Smooth muscle cell (in vitro differentiated cells): ENCODE measurements around the gene TRIM31. TPM values are rescaled to one million over a fixed set of nuclear protein-coding genes. Genes with fewer than 3 reads are reported as not detected.

Experiments used
- DNase-seq: peaks from one replicate; lab custom pipeline; 2025; ENCODE audit not compliant: unreplicated experiment; lab: John Stamatoyannopoulos, UW
- H2AFZ ChIP-seq: fragments of 200-600 bp; sonication (generic); 2 replicates; pipeline ENCODE4 v1.6.0; 2016; ENCODE audit warnings: antibody characterized with exemption, low read depth, mild to moderate bottlenecking
- H3F3A ChIP-seq: fragments of 200-600 bp; sonication (generic); 2 replicates; pipeline ENCODE4 v1.6.0; 2017; ENCODE audit warnings: antibody characterized with exemption, low read depth
- H3K27ac ChIP-seq: fragments of 200-600 bp; sonication (generic); 2 replicates; pipeline ENCODE4 v1.5.1; 2016; ENCODE audit warnings: low read depth, mild to moderate bottlenecking
- H3K27me3 ChIP-seq: fragments of 200-600 bp; sonication (generic); 2 replicates; pipeline ENCODE4 v1.6.1; 2016; ENCODE audit warnings: low read depth, mild to moderate bottlenecking
- H3K36me3 ChIP-seq: fragments of 200-600 bp; sonication (generic); 2 replicates; pipeline ENCODE4 v1.5.1; 2016; ENCODE audit warnings: low read depth
- H3K4me1 ChIP-seq: fragments of 200-600 bp; sonication (generic); 2 replicates; pipeline ENCODE4 v1.5.1; 2016; ENCODE audit warnings: low read depth
- H3K4me2 ChIP-seq: fragments of 200-600 bp; sonication (generic); 2 replicates; pipeline ENCODE4 v1.6.0; 2016; ENCODE audit warnings: mild to moderate bottlenecking
- H3K4me3 ChIP-seq: fragments of 200-600 bp; sonication (generic); 2 replicates; pipeline ENCODE4 v1.5.1; 2016; ENCODE audit warnings: mild to moderate bottlenecking
- H3K79me2 ChIP-seq: fragments of 200-600 bp; sonication (generic); 2 replicates; pipeline ENCODE4 v1.6.0; 2016; ENCODE audit warnings: low read depth, mild to moderate bottlenecking
- H3K9ac ChIP-seq: fragments of 200-600 bp; sonication (generic); 2 replicates; pipeline ENCODE4 v1.6.0; 2016; ENCODE audit warnings: low read depth
- H3K9me3 ChIP-seq: fragments of 200-600 bp; sonication (generic); replicated peaks from 2 replicates; pipeline ENCODE4 v1.5.1; 2016; ENCODE audit warnings: low read depth
- H4K20me1 ChIP-seq: fragments of 200-600 bp; sonication (generic); 2 replicates; pipeline ENCODE4 v1.6.0; 2016; ENCODE audit warnings: low read depth
- WGBS: methylation state at CpG from one replicate; pipeline ENCODE4 v1.1.7; 2016; ENCODE audit warnings: low lambda C conversion rate; 5-methylcytosine and 5-hydroxymethylcytosine counted together
- polyA plus RNA-seq: library from polyadenylated mRNA; unstranded; fragments of >200 nt; fragmentation: Nextera tagmentation; extraction: Ambion mirVana; gene quantifications from 2 replicates; pipeline ENCODE4 v1.2.1, GENCODE V29; 2016
- total RNA-seq: library from RNA; depleted of rRNA; stranded (reverse); fragments of >200 nt; gene quantifications from 2 replicates; pipeline ENCODE4 v1.2.3, GENCODE V29; 2014
- TF ChIP-seq, protein P1 (sequence below): fragments of 200-600 bp; sonication (generic); IDR thresholded peaks from 2 replicates; pipeline ENCODE4 v1.5.1; 2017; ENCODE audit warnings: borderline replicate concordance, mild to moderate bottlenecking, antibody characterized with exemption; ENCODE audit not compliant: insufficient read depth, poor library complexity, severe bottlenecking

The TRIM31 gene
- total and polyA plus RNA-seq, 2 experiments from 2014 or later, result 0.18 TPM; not detected in 1

DNA sequence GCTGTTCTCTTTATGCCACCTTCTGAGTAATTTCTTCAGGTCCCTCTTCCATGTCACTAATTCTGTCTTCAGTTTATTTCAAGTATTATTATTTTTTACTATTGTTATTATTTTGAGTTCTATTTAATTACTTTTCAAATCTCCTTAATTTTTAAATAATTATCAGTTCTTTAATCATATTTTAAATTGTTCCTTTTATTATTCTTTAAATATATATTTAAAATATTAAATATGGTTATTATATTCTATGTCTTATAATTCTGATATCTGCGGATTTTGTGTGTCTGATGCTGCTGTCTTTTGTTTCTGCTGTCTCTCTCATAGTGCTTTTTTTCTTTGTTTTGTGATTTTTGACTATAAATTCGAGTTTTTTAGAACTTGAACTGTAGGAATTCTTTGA, 49.6 kb downstream of the TRIM31 start:
- over 99% methylated on average over 2 of the region's 2 CpGs for WGBS
- Histone ChIP-seq H3F3A (peaks cover 8% of the 10 kb centered on the region), H3K9me3 (no peaks in the 10 kb centered on the region)

DNA sequence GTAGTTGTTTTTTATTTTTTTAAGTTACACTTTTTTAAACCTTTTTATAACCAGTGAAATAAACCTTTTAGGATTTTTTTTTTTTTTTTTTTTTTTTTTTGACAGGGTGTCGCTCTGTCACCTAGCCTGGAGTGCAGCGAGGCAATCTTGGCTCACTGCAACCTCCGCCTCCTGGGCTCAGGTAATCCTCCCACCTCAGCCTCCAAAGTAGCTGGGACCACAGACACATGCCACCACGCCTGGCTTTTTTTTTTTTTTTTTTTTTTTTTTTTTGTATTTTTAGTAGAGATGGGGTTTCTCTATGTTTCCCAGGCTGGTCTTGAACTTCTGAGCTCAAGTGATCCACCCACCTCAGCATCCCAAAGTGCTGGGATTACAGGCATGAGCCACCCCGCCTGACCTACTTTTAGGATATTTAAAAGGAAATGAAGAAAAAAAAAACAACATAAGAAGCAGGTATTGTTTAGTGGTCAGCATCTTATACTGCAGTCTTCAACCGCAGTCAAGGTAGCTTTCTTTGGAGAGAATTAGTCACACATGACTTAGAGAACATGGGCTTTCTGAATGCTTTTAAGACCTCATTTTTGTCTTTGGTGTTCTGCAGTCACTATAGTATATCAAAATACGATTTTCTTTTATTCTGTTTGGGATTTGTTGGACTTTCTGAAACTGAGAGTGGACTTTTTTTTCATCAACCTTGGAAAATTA, 50.3 kb downstream of the TRIM31 start:
- Histone ChIP-seq H3K79me2 (peaks cover 24% of the 10 kb centered on the region), H3K9me3 (no peaks in the 10 kb centered on the region), H3K27ac (peak overlapping the region; percentile 85), H3K4me2 (peak overlapping the region; percentile 87), H3K9ac (peak overlapping the region; percentile 89), H2AFZ (no peak overlapping the region), H3K27me3 (no peaks in the 10 kb centered on the region), H3K4me3 (peak overlapping the region; percentile 78), H3K36me3 (no peaks in the 10 kb centered on the region), H3F3A (peaks cover 8% of the 10 kb centered on the region), H3K4me1 (peaks cover 21% of the 10 kb centered on the region), H4K20me1 (no peaks in the 10 kb centered on the region)
- TF ChIP-seq, protein P1, sequence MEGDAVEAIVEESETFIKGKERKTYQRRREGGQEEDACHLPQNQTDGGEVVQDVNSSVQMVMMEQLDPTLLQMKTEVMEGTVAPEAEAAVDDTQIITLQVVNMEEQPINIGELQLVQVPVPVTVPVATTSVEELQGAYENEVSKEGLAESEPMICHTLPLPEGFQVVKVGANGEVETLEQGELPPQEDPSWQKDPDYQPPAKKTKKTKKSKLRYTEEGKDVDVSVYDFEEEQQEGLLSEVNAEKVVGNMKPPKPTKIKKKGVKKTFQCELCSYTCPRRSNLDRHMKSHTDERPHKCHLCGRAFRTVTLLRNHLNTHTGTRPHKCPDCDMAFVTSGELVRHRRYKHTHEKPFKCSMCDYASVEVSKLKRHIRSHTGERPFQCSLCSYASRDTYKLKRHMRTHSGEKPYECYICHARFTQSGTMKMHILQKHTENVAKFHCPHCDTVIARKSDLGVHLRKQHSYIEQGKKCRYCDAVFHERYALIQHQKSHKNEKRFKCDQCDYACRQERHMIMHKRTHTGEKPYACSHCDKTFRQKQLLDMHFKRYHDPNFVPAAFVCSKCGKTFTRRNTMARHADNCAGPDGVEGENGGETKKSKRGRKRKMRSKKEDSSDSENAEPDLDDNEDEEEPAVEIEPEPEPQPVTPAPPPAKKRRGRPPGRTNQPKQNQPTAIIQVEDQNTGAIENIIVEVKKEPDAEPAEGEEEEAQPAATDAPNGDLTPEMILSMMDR, result no peak
- no peak for DNase-seq
- 98% methylated on average over 7 of the region's 7 CpGs for WGBS

More for the DNA sequence above, 49.6 kb downstream of the TRIM31 start:
- TF ChIP-seq, protein P1, result no peak
- Histone ChIP-seq H3K79me2 (peaks cover 27% of the 10 kb centered on the region), H3K27me3 (no peaks in the 10 kb centered on the region), H3K36me3 (no peaks in the 10 kb centered on the region), H3K4me3 (no peak overlapping the region), H3K4me1 (peaks cover 26% of the 10 kb centered on the region), H2AFZ (no peak overlapping the region), H3K4me2 (no peak overlapping the region), H3K27ac (no peak overlapping the region), H3K9ac (no peak overlapping the region), H4K20me1 (no peaks in the 10 kb centered on the region)
- DNase-seq, result no peak

DNA sequence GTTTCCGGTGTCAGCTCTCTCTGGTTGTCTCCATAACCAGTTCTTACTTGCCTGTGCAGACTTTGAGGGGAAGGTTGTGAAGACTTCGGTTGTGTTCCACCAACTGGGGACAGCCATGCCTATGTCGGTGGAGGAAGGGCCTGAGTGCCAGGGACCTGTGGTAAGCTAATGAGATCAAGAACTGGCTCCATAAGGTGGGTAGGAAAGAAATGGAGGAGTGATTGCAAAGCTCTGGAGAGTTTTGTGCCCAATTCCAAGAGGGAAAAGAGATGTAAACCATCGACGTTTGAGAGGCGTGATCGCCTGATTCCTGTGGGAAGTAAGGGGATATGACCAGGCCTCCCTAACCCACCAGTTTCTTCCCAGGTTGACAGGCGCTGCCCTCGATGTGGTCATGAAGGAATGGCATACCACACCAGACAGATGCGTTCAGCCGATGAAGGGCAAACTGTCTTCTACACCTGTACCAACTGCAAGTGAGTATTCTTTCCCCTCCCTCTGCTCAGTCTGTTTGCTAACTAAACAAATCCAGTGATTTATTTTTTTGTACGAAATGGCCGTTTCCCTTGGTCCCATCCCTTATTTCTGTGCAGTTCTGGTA, 50.9 kb downstream of the TRIM31 start:
- H3K9ac ChIP-seq, result peak overlapping the region; percentile 89
- 68% methylated on average over 13 of the region's 13 CpGs for WGBS
- peak overlapping the region; percentile 95 for H2AFZ ChIP-seq
- H3K27ac ChIP-seq, result peak overlapping the region; percentile 85
- peaks cover 24% of the 10 kb centered on the region for H3K79me2 ChIP-seq
- no peaks in the 10 kb centered on the region for H3K9me3 ChIP-seq
- H3K4me1 ChIP-seq, result peaks cover 20% of the 10 kb centered on the region
- no peaks in the 10 kb centered on the region for H4K20me1 ChIP-seq
- peak overlapping the region; percentile 87 for H3K4me2 ChIP-seq
- peak overlapping the region; percentile 78 for H3K4me3 ChIP-seq
- no peaks in the 10 kb centered on the region for H3K27me3 ChIP-seq
- no peak for DNase-seq
- TF ChIP-seq, protein P1, result no peak
- peaks cover 8% of the 10 kb centered on the region for H3F3A ChIP-seq
- H3K36me3 ChIP-seq, result no peaks in the 10 kb centered on the region
